NCI-H1694 treated with DMSO at 0.1 percent for 48 hours (cell line): ENCODE measurements around the gene CAMSAP2.
"Not testable (repeated sequence)": the region's sequence is repeated elsewhere in the genome, so short reads cannot be mapped to it uniquely, and the experiment has no call there.

Experiments
- DNase-seq: peaks from one replicate; lab custom pipeline; 2025; lab: John Stamatoyannopoulos, UW

The CAMSAP2 gene

DNA sequence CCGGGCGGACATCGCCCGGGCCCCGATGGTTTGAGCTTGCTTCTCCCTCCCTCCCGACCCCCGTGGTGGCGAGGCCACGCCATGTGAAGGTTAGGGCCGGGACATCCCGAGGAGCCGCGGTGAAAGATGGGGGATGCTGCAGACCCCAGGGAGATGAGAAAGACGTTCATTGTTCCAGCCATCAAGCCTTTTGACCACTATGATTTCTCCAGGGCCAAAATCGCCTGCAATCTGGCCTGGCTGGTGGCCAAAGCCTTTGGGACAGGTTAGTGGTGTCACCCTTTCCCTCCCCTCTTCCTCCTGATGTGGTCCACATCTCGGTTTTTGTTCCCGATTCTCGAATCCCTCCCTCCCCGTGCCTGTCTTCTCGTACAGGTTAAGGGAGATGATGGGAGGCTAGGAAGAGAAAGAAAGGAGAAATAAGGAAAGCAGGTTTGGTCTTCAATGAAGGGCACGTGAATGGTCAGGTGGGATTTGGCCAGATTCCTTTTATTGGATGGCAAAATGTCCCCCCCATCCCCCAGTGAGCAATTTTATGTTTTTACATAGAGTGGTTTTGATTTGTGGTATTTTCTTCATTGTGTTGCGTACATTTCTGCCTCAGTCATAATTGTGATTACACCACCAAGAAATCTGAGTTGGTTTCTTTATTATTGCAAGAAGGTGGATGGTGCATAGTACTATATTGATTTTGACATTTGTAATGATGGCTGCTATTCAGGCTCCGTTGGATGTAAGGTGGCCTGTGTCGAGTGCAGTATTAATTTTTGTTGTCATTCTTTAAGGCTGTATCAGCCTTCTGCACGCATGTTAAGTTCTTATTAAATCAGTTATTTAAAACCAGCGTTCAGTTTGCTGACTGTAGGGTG is 1.2 kb downstream of the CAMSAP2 start:
- DNase-seq, result no peak

GRCh38 chr1:200740571-200741208 is 2.0 kb downstream of the CAMSAP2 start:
- no peak for DNase-seq

- DNase-seq, result no peak
Measured at GRCh38 chr1:200741551-200742207, 3.0 kb downstream of the CAMSAP2 start.

- DNase-seq, result no peak
Measured at GRCh38 chr1:200744143-200744542, 5.5 kb downstream of the CAMSAP2 start.

- no peak for DNase-seq
Measured at GRCh38 chr1:200749090-200749489, 10.4 kb downstream of the CAMSAP2 start.

- DNase-seq, result not testable (repeated sequence)
Measured at GRCh38 chr1:200750749-200751148, 12.1 kb downstream of the CAMSAP2 start.

GRCh38 chr1:200751717-200752116 is 13.0 kb downstream of the CAMSAP2 start:
- DNase-seq, result no peak

- no peak for DNase-seq
Measured at GRCh38 chr1:200753650-200754198, 15.0 kb downstream of the CAMSAP2 start.

DNA sequence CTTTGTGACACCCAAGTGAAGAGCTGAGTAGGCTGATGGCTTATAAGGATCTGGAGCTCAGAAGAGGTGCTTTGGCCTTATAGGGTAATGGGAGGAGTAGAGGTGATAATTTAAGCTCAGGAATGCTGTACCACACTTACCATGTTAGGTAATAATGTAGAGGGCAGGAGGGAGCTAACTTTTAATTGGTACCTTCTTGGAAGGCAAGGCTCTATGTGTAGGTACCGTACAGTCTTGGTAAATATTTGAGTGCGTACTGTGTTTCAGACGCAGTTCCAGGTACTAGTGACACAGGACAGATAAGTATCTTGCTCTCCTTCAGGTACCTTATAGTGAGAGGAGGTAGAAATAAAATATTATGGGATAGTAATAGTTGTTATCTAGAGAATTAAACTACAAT is 16.8 kb downstream of the CAMSAP2 start:
- DNase-seq, result no peak

DNA sequence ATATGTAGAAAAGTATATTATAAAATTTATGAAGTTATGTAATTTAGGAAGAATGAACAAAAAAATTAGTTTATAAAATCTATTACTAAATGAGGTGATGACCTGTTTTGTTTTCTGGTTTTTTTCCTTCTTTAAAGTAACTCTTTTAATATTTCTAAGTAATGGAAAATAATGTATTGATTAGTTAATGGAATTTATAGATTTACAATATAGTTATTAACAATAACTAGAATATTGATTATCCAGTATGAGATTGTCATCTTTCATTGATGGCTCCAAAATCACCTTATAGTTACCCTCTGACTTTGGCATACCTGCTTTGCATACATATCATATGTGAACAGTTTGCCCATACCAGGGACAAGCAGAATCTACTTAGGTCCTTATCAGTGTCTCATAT is 23.4 kb downstream of the CAMSAP2 start:
- no peak for DNase-seq

- DNase-seq, result no peak
Measured at GRCh38 chr1:200767321-200767720, 28.6 kb downstream of the CAMSAP2 start.

DNA sequence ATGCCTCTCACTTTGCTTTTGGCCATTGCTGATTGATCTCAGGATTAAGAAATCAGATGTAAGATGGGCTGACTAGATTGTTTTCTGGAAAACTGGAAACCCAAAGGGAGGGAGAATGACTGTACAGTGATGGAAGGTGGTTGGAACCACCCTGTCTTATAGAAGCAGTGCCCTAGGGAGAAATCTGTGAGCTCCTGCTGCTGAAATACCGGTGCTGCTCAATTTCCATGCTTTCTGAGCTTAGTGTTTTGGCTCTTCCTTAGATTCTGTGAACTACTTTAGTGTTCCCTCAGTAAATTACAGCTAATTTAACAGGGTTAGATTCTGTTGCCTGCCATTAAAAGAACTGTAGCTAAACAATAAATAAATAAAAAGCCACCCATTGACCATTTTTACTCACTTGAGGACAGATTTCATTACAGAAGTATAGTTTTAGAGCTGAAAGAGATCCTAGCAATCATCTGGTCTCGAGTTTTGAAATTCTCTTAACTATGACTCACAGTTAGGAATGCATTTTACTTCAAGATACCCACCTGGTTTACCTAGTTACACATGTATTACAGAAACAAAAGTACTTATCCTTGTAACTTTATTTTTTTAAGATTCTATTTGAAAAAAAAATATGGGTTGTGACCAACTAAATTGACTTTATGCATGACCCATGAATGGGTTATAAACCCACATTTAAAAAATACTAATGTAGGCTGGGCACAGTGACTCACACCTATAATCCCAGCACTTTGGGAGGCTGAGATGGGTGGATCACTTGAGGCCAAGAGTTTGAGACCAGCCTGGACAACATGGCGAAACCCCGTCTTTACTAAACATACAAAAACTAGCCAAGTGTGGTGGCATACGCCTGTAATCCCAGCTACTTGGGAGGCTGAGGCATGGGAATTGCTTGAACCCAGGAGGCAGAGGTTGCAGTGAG is 33.2 kb downstream of the CAMSAP2 start:
- no peak for DNase-seq

- no peak for DNase-seq
Measured at GRCh38 chr1:200774311-200774710, 35.6 kb downstream of the CAMSAP2 start.

- no peak for DNase-seq
Measured at GRCh38 chr1:200774735-200775444, 36.2 kb downstream of the CAMSAP2 start.

- DNase-seq, result no peak
Measured at GRCh38 chr1:200775850-200776249, 37.2 kb downstream of the CAMSAP2 start.

DNA sequence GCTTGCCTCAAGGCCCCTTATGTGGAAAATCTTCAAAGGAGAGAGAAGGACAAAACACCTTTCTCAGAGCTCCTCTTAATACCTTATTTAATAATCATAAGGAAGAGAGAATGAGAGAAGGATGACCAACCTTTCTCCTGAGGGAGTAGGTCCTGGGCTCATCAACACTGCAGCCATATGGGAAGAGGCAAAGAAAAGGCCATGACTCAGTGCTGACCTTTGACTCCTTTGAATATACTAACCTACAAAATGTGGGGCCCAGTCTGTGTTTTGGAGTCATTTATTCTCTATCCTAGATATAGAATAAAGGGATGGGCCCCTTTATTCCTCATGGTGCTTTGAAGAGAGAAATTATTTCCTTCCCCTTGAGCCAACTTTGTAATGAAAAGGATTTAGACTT is 38.3 kb downstream of the CAMSAP2 start:
- no peak for DNase-seq

DNA sequence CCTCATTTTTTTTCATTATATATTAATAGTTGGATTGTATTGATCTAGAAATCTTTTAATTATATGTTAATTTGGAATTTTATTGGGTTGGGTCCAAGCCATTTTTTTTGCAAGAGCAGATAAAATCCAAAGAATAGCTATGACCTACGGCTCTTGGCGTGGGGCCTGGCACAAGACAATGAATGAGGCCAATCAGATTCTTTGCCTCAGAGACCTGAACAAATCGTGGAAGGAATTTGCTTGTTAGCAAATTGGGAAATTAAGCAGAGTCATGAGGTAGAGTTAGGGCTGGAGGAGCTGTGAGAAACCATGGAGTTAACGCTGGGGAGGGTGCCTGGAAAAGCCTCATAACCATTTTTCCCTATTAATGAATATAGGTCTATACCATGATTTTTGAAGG is 40.1 kb downstream of the CAMSAP2 start:
- no peak for DNase-seq

- no peak for DNase-seq
Measured at GRCh38 chr1:200779326-200779725, 40.6 kb downstream of the CAMSAP2 start.

GRCh38 chr1:200780545-200781369 is 42.1 kb downstream of the CAMSAP2 start:
- no peak for DNase-seq

DNA sequence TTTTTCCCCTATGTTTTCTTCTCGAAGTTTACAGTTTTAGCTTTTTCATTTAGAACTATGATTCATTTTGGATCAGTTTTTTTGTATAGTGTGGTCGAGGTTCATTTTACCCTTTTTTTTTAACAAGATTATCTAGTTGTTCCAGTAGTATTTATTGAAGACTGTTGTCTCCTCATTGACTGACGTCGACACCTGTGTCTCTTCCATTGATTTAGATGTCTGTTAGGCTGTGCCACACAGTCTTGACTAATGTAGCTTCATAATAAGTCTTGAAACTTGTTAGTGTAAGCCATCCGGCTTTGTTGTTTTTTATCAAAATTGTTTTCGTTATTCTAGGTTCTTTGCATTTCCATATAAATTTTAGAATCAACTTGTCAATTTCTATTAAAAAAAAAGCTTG is 45.2 kb downstream of the CAMSAP2 start:
- DNase-seq, result no peak
